ENCODE results near the gene DSG3. TPM values are rescaled to one million over a fixed set of nuclear protein-coding genes. Genes with fewer than 3 reads are reported as not detected.

The DSG3 gene
- under 1 TPM in 1 of 2 donors, not detected in 1; under 0.01 TPM for total RNA-seq
- polyA plus RNA-seq (ENCODE audit: insufficient read length in 2 of 2): not detected
- long read RNA-seq, donor 1: 0 reads
- long read RNA-seq, donor 2: 0 reads
- long read RNA-seq, donor 3: 0 reads
- long read RNA-seq, donor 4: 0 reads

GRCh38 chr18:31447530-31448191 lies at the start of gene DSG3:
DSG3 (plus strand) TSS chr18:31447741; CDS start chr18:31447878, 137 bp downstream.
- H3K27ac ChIP-seq (ENCODE audit: low read depth, low read length): no peak within 1 kb of the TSS
- no peak within 1 kb of the TSS for H3K4me3 ChIP-seq (ENCODE audit: low read depth, low read length)
- no peak for DNase-seq (ENCODE audit: low read depth in 4 of 6, low spot score in 6 of 6)
- no peaks in the 10 kb centered on the region for H3K27me3 ChIP-seq (ENCODE audit: control insufficient read depth, insufficient read depth, low read length)
- 46% methylated on average over 7 of the region's 9 CpGs for WGBS (ENCODE audit: insufficient coverage)
- no peaks in the 10 kb centered on the region for H3K36me3 ChIP-seq (ENCODE audit: control insufficient read depth, insufficient read depth, low read length)
- H3K4me1 ChIP-seq (ENCODE audit: control insufficient read depth, insufficient read depth, low read length): no peaks in the 10 kb centered on the region
- no peaks in the 10 kb centered on the region for H3K9me3 ChIP-seq (ENCODE audit: control insufficient read depth, insufficient read depth, low read length)

- Histone ChIP-seq H3K27me3 (ENCODE audit: control insufficient read depth, insufficient read depth, low read length) (no peaks in the 10 kb centered on the region), H3K36me3 (ENCODE audit: control insufficient read depth, insufficient read depth, low read length) (no peaks in the 10 kb centered on the region), H3K4me1 (ENCODE audit: control insufficient read depth, insufficient read depth, low read length) (no peaks in the 10 kb centered on the region), H3K4me3 (ENCODE audit: low read depth, low read length) (no peak overlapping the region), H3K27ac (ENCODE audit: low read depth, low read length) (no peak overlapping the region), H3K9me3 (ENCODE audit: control insufficient read depth, insufficient read depth, low read length) (no peaks in the 10 kb centered on the region)
- WGBS (ENCODE audit: insufficient coverage): no CpG with 5 or more reads among the region's 2 CpGs
- no peak for DNase-seq (ENCODE audit: low read depth in 4 of 6, low spot score in 6 of 6)
Observed at GRCh38 chr18:31398191-31398590, 49.4 kb upstream of the DSG3 start.

GRCh38 chr18:31399306-31400032 lies 48.1 kb upstream of the DSG3 start:
- DNase-seq (ENCODE audit: low read depth in 4 of 6, low spot score in 6 of 6): no peak
- H3K27me3 ChIP-seq (ENCODE audit: control insufficient read depth, insufficient read depth, low read length): no peaks in the 10 kb centered on the region
- no peaks in the 10 kb centered on the region for H3K9me3 ChIP-seq (ENCODE audit: control insufficient read depth, insufficient read depth, low read length)
- no peak overlapping the region for H3K27ac ChIP-seq (ENCODE audit: low read depth, low read length)
- no peaks in the 10 kb centered on the region for H3K4me1 ChIP-seq (ENCODE audit: control insufficient read depth, insufficient read depth, low read length)
- no peaks in the 10 kb centered on the region for H3K36me3 ChIP-seq (ENCODE audit: control insufficient read depth, insufficient read depth, low read length)
- WGBS (ENCODE audit: insufficient coverage): no CpG with 5 or more reads among the region's 6 CpGs
- no peak overlapping the region for H3K4me3 ChIP-seq (ENCODE audit: low read depth, low read length)

- H3K9me3 ChIP-seq (ENCODE audit: control insufficient read depth, insufficient read depth, low read length): no peaks in the 10 kb centered on the region
- WGBS (ENCODE audit: insufficient coverage): no CpG with 5 or more reads among the region's 6 CpGs
- DNase-seq (ENCODE audit: low read depth in 4 of 6, low spot score in 6 of 6): no peak
- no peak overlapping the region for H3K27ac ChIP-seq (ENCODE audit: low read depth, low read length)
- no peaks in the 10 kb centered on the region for H3K4me1 ChIP-seq (ENCODE audit: control insufficient read depth, insufficient read depth, low read length)
- no peaks in the 10 kb centered on the region for H3K36me3 ChIP-seq (ENCODE audit: control insufficient read depth, insufficient read depth, low read length)
- no peaks in the 10 kb centered on the region for H3K27me3 ChIP-seq (ENCODE audit: control insufficient read depth, insufficient read depth, low read length)
- no peak overlapping the region for H3K4me3 ChIP-seq (ENCODE audit: low read depth, low read length)
Observed at GRCh38 chr18:31401156-31402025, 46.1 kb upstream of the DSG3 start.

GRCh38 chr18:31402026-31402373 lies 45.5 kb upstream of the DSG3 start:
- no peak overlapping the region for H3K27ac ChIP-seq (ENCODE audit: low read depth, low read length)
- no peaks in the 10 kb centered on the region for H3K27me3 ChIP-seq (ENCODE audit: control insufficient read depth, insufficient read depth, low read length)
- H3K4me3 ChIP-seq (ENCODE audit: low read depth, low read length): no peak overlapping the region
- no peaks in the 10 kb centered on the region for H3K9me3 ChIP-seq (ENCODE audit: control insufficient read depth, insufficient read depth, low read length)
- no peak for DNase-seq (ENCODE audit: low read depth in 4 of 6, low spot score in 6 of 6)
- H3K36me3 ChIP-seq (ENCODE audit: control insufficient read depth, insufficient read depth, low read length): no peaks in the 10 kb centered on the region
- H3K4me1 ChIP-seq (ENCODE audit: control insufficient read depth, insufficient read depth, low read length): no peaks in the 10 kb centered on the region

GRCh38 chr18:31403409-31403808 lies 44.1 kb upstream of the DSG3 start:
- Histone ChIP-seq H3K9me3 (ENCODE audit: control insufficient read depth, insufficient read depth, low read length) (no peaks in the 10 kb centered on the region), H3K27me3 (ENCODE audit: control insufficient read depth, insufficient read depth, low read length) (no peaks in the 10 kb centered on the region), H3K4me3 (ENCODE audit: low read depth, low read length) (no peak overlapping the region), H3K36me3 (ENCODE audit: control insufficient read depth, insufficient read depth, low read length) (no peaks in the 10 kb centered on the region), H3K27ac (ENCODE audit: low read depth, low read length) (no peak overlapping the region), H3K4me1 (ENCODE audit: control insufficient read depth, insufficient read depth, low read length) (no peaks in the 10 kb centered on the region)
- WGBS (ENCODE audit: insufficient coverage): no CpG with 5 or more reads among the region's 2 CpGs
- no peak for DNase-seq (ENCODE audit: low read depth in 4 of 6, low spot score in 6 of 6)

- no peak for DNase-seq (ENCODE audit: low read depth in 4 of 6, low spot score in 6 of 6)
- Histone ChIP-seq H3K4me1 (ENCODE audit: control insufficient read depth, insufficient read depth, low read length) (no peaks in the 10 kb centered on the region), H3K36me3 (ENCODE audit: control insufficient read depth, insufficient read depth, low read length) (no peaks in the 10 kb centered on the region), H3K27ac (ENCODE audit: low read depth, low read length) (no peak overlapping the region), H3K9me3 (ENCODE audit: control insufficient read depth, insufficient read depth, low read length) (no peaks in the 10 kb centered on the region), H3K4me3 (ENCODE audit: low read depth, low read length) (no peak overlapping the region), H3K27me3 (ENCODE audit: control insufficient read depth, insufficient read depth, low read length) (no peaks in the 10 kb centered on the region)
- WGBS (ENCODE audit: insufficient coverage): no CpG with 5 or more reads among the region's 3 CpGs
Observed at GRCh38 chr18:31407649-31408048, 39.9 kb upstream of the DSG3 start.

GRCh38 chr18:31409276-31409675 lies 38.3 kb upstream of the DSG3 start:
- Histone ChIP-seq H3K27me3 (ENCODE audit: control insufficient read depth, insufficient read depth, low read length) (no peaks in the 10 kb centered on the region), H3K36me3 (ENCODE audit: control insufficient read depth, insufficient read depth, low read length) (no peaks in the 10 kb centered on the region), H3K9me3 (ENCODE audit: control insufficient read depth, insufficient read depth, low read length) (no peaks in the 10 kb centered on the region), H3K27ac (ENCODE audit: low read depth, low read length) (no peak overlapping the region), H3K4me1 (ENCODE audit: control insufficient read depth, insufficient read depth, low read length) (no peaks in the 10 kb centered on the region), H3K4me3 (ENCODE audit: low read depth, low read length) (no peak overlapping the region)
- peak in 1 of 6 donors; percentile 48 for DNase-seq (ENCODE audit: low read depth in 4 of 6, low spot score in 6 of 6)
- WGBS (ENCODE audit: insufficient coverage): 61% methylated on average over 4 of the region's 4 CpGs

- H3K36me3 ChIP-seq (ENCODE audit: control insufficient read depth, insufficient read depth, low read length): no peaks in the 10 kb centered on the region
- H3K27me3 ChIP-seq (ENCODE audit: control insufficient read depth, insufficient read depth, low read length): no peaks in the 10 kb centered on the region
- H3K9me3 ChIP-seq (ENCODE audit: control insufficient read depth, insufficient read depth, low read length): no peaks in the 10 kb centered on the region
- H3K4me3 ChIP-seq (ENCODE audit: low read depth, low read length): no peak overlapping the region
- H3K27ac ChIP-seq (ENCODE audit: low read depth, low read length): no peak overlapping the region
- H3K4me1 ChIP-seq (ENCODE audit: control insufficient read depth, insufficient read depth, low read length): no peaks in the 10 kb centered on the region
- 42% methylated on average over 18 of the region's 37 CpGs for WGBS (ENCODE audit: insufficient coverage)
- DNase-seq (ENCODE audit: low read depth in 4 of 6, low spot score in 6 of 6): peak in 1 of 6 donors; percentile 21
Observed at GRCh38 chr18:31410716-31411483, 36.6 kb upstream of the DSG3 start.

Data from spinal cord (tissue), 10 donors.